OCI-LY7 (cell line): ENCODE results near the gene CHST9.

Source experiments
- EZH2phosphoT487 ChIP-seq: fragments of 200-600 bp; sonication (generic); IDR thresholded peaks from 2 replicates; pipeline ENCODE4 v1.6.1; 2018; ENCODE audit warnings: low read depth, borderline replicate concordance, mild to moderate bottlenecking, mixed run types, antibody characterized with exemption, low read length, moderate library complexity, mixed read lengths
- TF ChIP-seq, protein P1 (sequence below): fragments of 200-600 bp; sonication (generic); conservative IDR thresholded peaks from 2 replicates; pipeline ENCODE4 v1.5.1; 2014; ENCODE audit warnings: mild to moderate bottlenecking, antibody characterized with exemption, low read length, moderate library complexity, mixed read lengths

DNA sequence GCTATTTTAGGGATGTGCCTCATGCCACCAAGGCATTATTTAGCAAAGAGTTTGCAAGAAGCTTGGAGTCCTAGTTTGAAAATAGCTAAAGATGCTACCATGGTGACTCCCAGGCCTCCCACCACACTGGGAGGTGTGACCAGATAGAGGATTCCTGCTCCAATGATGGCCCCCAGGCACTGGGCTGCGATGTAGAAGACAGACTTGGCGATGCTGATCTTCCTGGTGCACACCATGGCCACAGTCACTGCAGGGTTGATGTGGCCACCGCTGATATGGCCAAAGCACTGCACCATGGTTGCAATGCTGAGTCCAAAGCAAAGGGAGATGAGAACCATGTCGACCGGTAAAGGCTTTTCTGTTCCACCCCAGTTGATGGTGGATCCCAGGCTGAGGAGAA is 323.0 kb downstream of the CHST9 start:
- TF ChIP-seq, protein P1, sequence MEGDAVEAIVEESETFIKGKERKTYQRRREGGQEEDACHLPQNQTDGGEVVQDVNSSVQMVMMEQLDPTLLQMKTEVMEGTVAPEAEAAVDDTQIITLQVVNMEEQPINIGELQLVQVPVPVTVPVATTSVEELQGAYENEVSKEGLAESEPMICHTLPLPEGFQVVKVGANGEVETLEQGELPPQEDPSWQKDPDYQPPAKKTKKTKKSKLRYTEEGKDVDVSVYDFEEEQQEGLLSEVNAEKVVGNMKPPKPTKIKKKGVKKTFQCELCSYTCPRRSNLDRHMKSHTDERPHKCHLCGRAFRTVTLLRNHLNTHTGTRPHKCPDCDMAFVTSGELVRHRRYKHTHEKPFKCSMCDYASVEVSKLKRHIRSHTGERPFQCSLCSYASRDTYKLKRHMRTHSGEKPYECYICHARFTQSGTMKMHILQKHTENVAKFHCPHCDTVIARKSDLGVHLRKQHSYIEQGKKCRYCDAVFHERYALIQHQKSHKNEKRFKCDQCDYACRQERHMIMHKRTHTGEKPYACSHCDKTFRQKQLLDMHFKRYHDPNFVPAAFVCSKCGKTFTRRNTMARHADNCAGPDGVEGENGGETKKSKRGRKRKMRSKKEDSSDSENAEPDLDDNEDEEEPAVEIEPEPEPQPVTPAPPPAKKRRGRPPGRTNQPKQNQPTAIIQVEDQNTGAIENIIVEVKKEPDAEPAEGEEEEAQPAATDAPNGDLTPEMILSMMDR, result no peak
- no peak for TF ChIP-seq EZH2phosphoT487
